Measurements from ENCODE around the gene ZNF605. TPM values are rescaled to one million over a fixed set of nuclear protein-coding genes. Genes with fewer than 3 reads are reported as not detected.

ZNF605 gene
- total and polyA plus RNA-seq, 9 of the 15 experiments (the other 6 are each of a cell fraction or from before 2014, with no cell fraction given) = 0.45 to 1.1 (median 0.68) TPM

- TF ChIP-seq CLOCK (CRISPR knock-in tag; IDR thresholded peaks at IDR 0.05; ENCODE audit: borderline replicate concordance) (no peak), CBX3 (IDR thresholded peaks at IDR 0.05; ENCODE audit: borderline replicate concordance in 1 of 2, low read length in 2 of 2) (no peak), SPI1 (IDR thresholded peaks at IDR 0.05; ENCODE audit: borderline replicate concordance, low read depth, low read length) (no peak), ZNF57 (CRISPR knock-in tag; IDR thresholded peaks at IDR 0.05) (no peak)
Observed at GRCh38 chr12:132899033-132899432, 57.1 kb downstream of the ZNF605 start (continued).

GRCh38 chr12:132888852-132889251, 67.3 kb downstream of the ZNF605 start:
- in situ Hi-C loops (cut with MboI) = no loop called here

More at GRCh38 chr12:132888852-132889251, 67.3 kb downstream of the ZNF605 start:
- DNase-seq (ENCODE audit: extremely low read depth in 1 of 4, low spot score in 3 of 4) = no peak
- H2AFZ ChIP-seq (ENCODE audit: low read depth, low read length) = no peak overlapping the region
- H3K79me2 ChIP-seq (ENCODE audit: control insufficient read depth, insufficient read depth, low read length) = peaks cover 4% of the 10 kb centered on the region; the same call in 1 of the 3 replicates
- no peak for ATAC-seq
- no peak overlapping the region for H3K9ac ChIP-seq (ENCODE audit: insufficient read depth in 1 of 2, low read depth in 2 of 2, low read length in 2 of 2)
- H3K27ac ChIP-seq (ENCODE audit: extremely low read depth, low read depth, low read length) = no peak overlapping the region
- no TSS peak for BruUV-seq (replicated peaks)
- H3K27me3 ChIP-seq (ENCODE audit: control insufficient read depth in 2 of 2, insufficient read depth in 2 of 2, low read length in 2 of 2) = peaks cover 2 to 6% of the 10 kb centered on the region in 2 experiments; a peak in 1 of 5 replicates
- CTCF ChIA-PET (ENCODE audit: low intra/inter-chr PET ratio) = no interaction called here
- no peaks in the 10 kb centered on the region for H4K20me1 ChIP-seq (replicated peaks; ENCODE audit: control insufficient read depth, insufficient read depth, low read length)
- no peak overlapping the region for H3K4me3 ChIP-seq
- 42% methylated on average over 6 of the region's 6 CpGs for WGBS (ENCODE audit: insufficient coverage, low coverage, missing lambda C conversion rate)
- peaks cover 17% of the 10 kb centered on the region for H3K9me3 ChIP-seq (replicated peaks; ENCODE audit: control insufficient read depth, insufficient read depth, low read depth, low read length)
- H3K4me1 ChIP-seq (replicated peaks in 1 of 2; ENCODE audit: control insufficient read depth in 2 of 2, insufficient read depth in 2 of 2, low read length in 2 of 2) = peaks cover 7 to 10% of the 10 kb centered on the region in 2 experiments; a peak in 3 of 5 replicates
- no peak for TF ChIP-seq MTA1 (IDR thresholded peaks at IDR 0.05; ENCODE audit: borderline replicate concordance)
- TF ChIP-seq ZNF12 (CRISPR knock-in tag; IDR thresholded peaks at IDR 0.05) = no peak
- TF ChIP-seq ZNF311 (CRISPR knock-in tag; IDR thresholded peaks at IDR 0.05) = no peak
- TF ChIP-seq ETV6 (IDR thresholded peaks at IDR 0.05; ENCODE audit: borderline replicate concordance in 1 of 2, low read depth in 2 of 2, low read length in 1 of 2) = no peak
- no peak for TF ChIP-seq ETV6 (CRISPR knock-in tag; IDR thresholded peaks at IDR 0.05; ENCODE audit: borderline replicate concordance)
- TF ChIP-seq TSC22D4 (tag; IDR thresholded peaks at IDR 0.05) = no peak
- TF ChIP-seq PTTG1 (tag; IDR thresholded peaks at IDR 0.05; ENCODE audit: low read depth) = no peak
- TF ChIP-seq ETV5 (CRISPR knock-in tag; IDR thresholded peaks at IDR 0.05; ENCODE audit: low read depth) = no peak
- no peak for TF ChIP-seq KHSRP (IDR thresholded peaks at IDR 0.05)
- TF ChIP-seq SIX5 (IDR thresholded peaks at IDR 0.05; ENCODE audit: borderline replicate concordance in 1 of 2, insufficient read depth in 1 of 2, low read depth in 1 of 2, low read length in 2 of 2) = no peak
- no peak for TF ChIP-seq CHD2 (IDR thresholded peaks at IDR 0.05; ENCODE audit: low read depth, low read length)
- no peak for TF ChIP-seq SMAD4 (CRISPR knock-in tag; conservative IDR thresholded peaks at IDR 0.05)
- TF ChIP-seq CHAMP1 (IDR thresholded peaks at IDR 0.05) = no peak
- TF ChIP-seq SLC30A9 (CRISPR knock-in tag; IDR thresholded peaks at IDR 0.05) = no peak
- TF ChIP-seq ZNF445 (CRISPR knock-in tag; IDR thresholded peaks at IDR 0.05; ENCODE audit: low read depth) = no peak
- POLR2A ChIA-PET = no interaction called here
- intact Hi-C loops (cut with micrococcal nuclease) = no loop called here
- peaks cover 5% of the 10 kb centered on the region; the same call in 2 of the 3 replicates for H3K36me3 ChIP-seq (ENCODE audit: control insufficient read depth, insufficient read depth, low read length)
- H3K9me1 ChIP-seq (ENCODE audit: control insufficient read depth, insufficient read depth, low read length) = no peaks in the 10 kb centered on the region
- FAIRE-seq = no peak
- no peak overlapping the region for H3K4me2 ChIP-seq (ENCODE audit: insufficient read depth, low read length)
